WTC11 (cell line): ENCODE data around the gene IL36G. TPM values are rescaled to one million over a fixed set of nuclear protein-coding genes. Genes with fewer than 3 reads are reported as not detected.

ENCODE experiments used
- ATAC-seq: fragments of 200-7000 bp; cut with Tn5 transposase; 2 replicates; pipeline ENCODE4 v1.10.0; 2021; ENCODE audit warnings: mild to moderate bottlenecking, moderate library complexity
- CTCF ChIA-PET: fragments of 300-600 bp; sonication (Branson Sonifier 250); formaldehyde crosslinking; loops from one replicate; lab custom pipeline; 2021; ENCODE audit warnings: antibody characterized with exemption; lab: Charles Lee
- POLR2A ChIA-PET: fragments of 350-600 bp; sonication (Branson Sonifier 250); formaldehyde crosslinking; loops from one replicate; lab custom pipeline; 2021; ENCODE audit warnings: antibody characterized with exemption; lab: Charles Lee
- DNase-seq: peaks from one replicate; pipeline ENCODE4 v3.0.0; 2021; ENCODE audit warnings: low spot score
- H3K27ac Mint-ChIP-seq: 2 replicates; pipeline ENCODE4 v1.8.0; 2021; ENCODE audit warnings: mixed read lengths
- H3K27me3 Mint-ChIP-seq: 2 replicates; pipeline ENCODE4 v1.8.0; 2021; ENCODE audit warnings: low read depth, mild to moderate bottlenecking, moderate library complexity, mixed read lengths
- H3K36me3 Mint-ChIP-seq: 2 replicates; pipeline ENCODE4 v1.8.0; 2021; ENCODE audit warnings: mixed read lengths
- H3K4me1 Mint-ChIP-seq: 2 replicates; pipeline ENCODE4 v1.8.0; 2022; ENCODE audit warnings: mixed read lengths
- H3K4me3 Mint-ChIP-seq: 2 replicates; pipeline ENCODE4 v1.8.0; 2021; ENCODE audit warnings: mild to moderate bottlenecking, moderate library complexity, mixed read lengths
- H3K9me3 Mint-ChIP-seq: 2 replicates; pipeline ENCODE4 v1.8.0; 2021; ENCODE audit warnings: mixed read lengths
- ATF1 ChIP-seq: sonication (generic); formaldehyde crosslinking; IDR thresholded peaks from 2 replicates; pipeline ENCODE4 v1.8.1; 2023; ENCODE audit warnings: mild to moderate bottlenecking, moderate library complexity, missing genetic modification reagents
- JUN ChIP-seq: sonication (generic); formaldehyde crosslinking; IDR thresholded peaks from 2 replicates; pipeline ENCODE4 v1.8.0; 2023; ENCODE audit warnings: mild to moderate bottlenecking, missing genetic modification reagents
- NFATC4 ChIP-seq: fragments of 250-450 bp; sonication (Bioruptor Pico); IDR thresholded peaks from 2 replicates; pipeline ENCODE4 v1.9.0; 2021; ENCODE audit warnings: mild to moderate bottlenecking
- PRRX2 ChIP-seq: fragments of 250-450 bp; sonication (Bioruptor Pico); IDR thresholded peaks from 2 replicates; pipeline ENCODE4 v1.8.0; 2021; ENCODE audit warnings: mild to moderate bottlenecking
- SMAD4 ChIP-seq: sonication (generic); formaldehyde crosslinking; IDR thresholded peaks from 2 replicates; pipeline ENCODE4 v1.8.0; 2022; ENCODE audit warnings: mild to moderate bottlenecking, missing genetic modification reagents
- SP1 ChIP-seq: sonication (generic); formaldehyde crosslinking; conservative IDR thresholded peaks from 2 replicates; pipeline ENCODE4 v1.8.1; 2022; ENCODE audit warnings: missing genetic modification reagents
- TEAD4 ChIP-seq: sonication (generic); formaldehyde crosslinking; IDR thresholded peaks from 2 replicates; pipeline ENCODE4 v1.8.0; 2022; ENCODE audit warnings: mild to moderate bottlenecking, missing genetic modification reagents
- ZNF138 ChIP-seq: sonication (generic); formaldehyde crosslinking; conservative IDR thresholded peaks from 2 replicates; pipeline ENCODE4 v1.8.1; 2022; ENCODE audit warnings: mild to moderate bottlenecking, moderate library complexity, missing genetic modification reagents
- ZNF416 ChIP-seq: fragments of 250-450 bp; sonication (Bioruptor Pico); IDR thresholded peaks from 2 replicates; pipeline ENCODE4 v1.9.0; 2021; ENCODE audit warnings: mild to moderate bottlenecking, inconsistent platforms
- ZNF423 ChIP-seq: fragments of 250-450 bp; sonication (Bioruptor Pico); IDR thresholded peaks from 2 replicates; pipeline ENCODE4 v2.1.2; 2022; ENCODE audit warnings: mild to moderate bottlenecking, moderate library complexity
- ZNF671 ChIP-seq: fragments of 250-450 bp; sonication (Bioruptor Pico); IDR thresholded peaks from 2 replicates; pipeline ENCODE4 v1.8.0; 2021; ENCODE audit warnings: mild to moderate bottlenecking
- total RNA-seq: library from RNA; stranded (reverse); gene quantifications from 3 replicates; pipeline ENCODE4 v1.2.3, GENCODE V29; 2021
- TF ChIP-seq, protein P1 (sequence below): sonication (generic); formaldehyde crosslinking; IDR thresholded peaks from 2 replicates; pipeline ENCODE4 v1.8.1; 2023; ENCODE audit warnings: mild to moderate bottlenecking, missing genetic modification reagents, borderline replicate concordance
- TF ChIP-seq, protein P2 (sequence below): sonication (generic); formaldehyde crosslinking; IDR thresholded peaks from 2 replicates; pipeline ENCODE4 v1.8.0; 2023; ENCODE audit warnings: missing genetic modification reagents, mild to moderate bottlenecking, borderline replicate concordance
- TF ChIP-seq, protein P3 (sequence below): fragments of 250-450 bp; sonication (Bioruptor Pico); IDR thresholded peaks from 2 replicates; pipeline ENCODE4 v1.9.0; 2021; ENCODE audit warnings: moderate library complexity, mild to moderate bottlenecking, inconsistent platforms, borderline replicate concordance
- TF ChIP-seq, protein P4 (sequence below): fragments of 250-450 bp; sonication (Bioruptor Pico); IDR thresholded peaks from 2 replicates; pipeline ENCODE4 v1.9.0; 2021; ENCODE audit warnings: mild to moderate bottlenecking, borderline replicate concordance
- TF ChIP-seq, protein P5 (sequence below): sonication (generic); formaldehyde crosslinking; IDR thresholded peaks from 2 replicates; pipeline ENCODE4 v1.8.1; 2023; ENCODE audit warnings: mild to moderate bottlenecking, missing genetic modification reagents
- TF ChIP-seq, protein P6 (sequence below): sonication (generic); formaldehyde crosslinking; IDR thresholded peaks from 2 replicates; pipeline ENCODE4 v1.8.1; 2022; ENCODE audit warnings: mild to moderate bottlenecking, missing genetic modification reagents, moderate library complexity, borderline replicate concordance

IL36G gene
- total RNA-seq, 1 experiment from 2014 or later = not detected

DNA sequence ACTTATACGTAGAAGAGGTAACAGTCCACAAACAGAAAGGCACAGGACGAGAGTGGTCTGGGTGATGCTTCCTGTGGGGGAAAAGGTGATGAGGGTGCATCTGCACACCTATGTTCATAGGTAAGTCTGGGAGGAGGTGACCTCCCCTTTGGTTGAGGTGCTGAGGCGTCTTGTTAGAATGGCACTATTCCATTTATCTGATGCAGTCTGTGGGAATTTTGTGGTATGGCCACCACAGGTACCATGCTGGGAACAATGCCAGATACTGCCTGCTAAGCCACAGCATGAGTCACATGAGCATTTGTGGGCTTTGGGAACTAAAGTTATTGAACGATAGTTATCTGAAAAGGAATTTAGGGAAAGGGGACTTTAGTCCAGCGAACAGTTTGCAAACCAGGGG lies 38.9 kb upstream of the IL36G start:
- H3K4me3 Mint-ChIP-seq = no peak overlapping the region
- H3K9me3 Mint-ChIP-seq = no peaks in the 10 kb centered on the region
- no peak for DNase-seq
- TF ChIP-seq NFATC4 (CRISPR knock-in tag) = no peak
- TF ChIP-seq ZNF671 = no peak
- TF ChIP-seq TEAD4 (CRISPR knock-in tag) = no peak
- no peak for TF ChIP-seq PRRX2 (CRISPR knock-in tag)
- no peak for TF ChIP-seq JUN (CRISPR knock-in tag)
- TF ChIP-seq, protein P1, sequence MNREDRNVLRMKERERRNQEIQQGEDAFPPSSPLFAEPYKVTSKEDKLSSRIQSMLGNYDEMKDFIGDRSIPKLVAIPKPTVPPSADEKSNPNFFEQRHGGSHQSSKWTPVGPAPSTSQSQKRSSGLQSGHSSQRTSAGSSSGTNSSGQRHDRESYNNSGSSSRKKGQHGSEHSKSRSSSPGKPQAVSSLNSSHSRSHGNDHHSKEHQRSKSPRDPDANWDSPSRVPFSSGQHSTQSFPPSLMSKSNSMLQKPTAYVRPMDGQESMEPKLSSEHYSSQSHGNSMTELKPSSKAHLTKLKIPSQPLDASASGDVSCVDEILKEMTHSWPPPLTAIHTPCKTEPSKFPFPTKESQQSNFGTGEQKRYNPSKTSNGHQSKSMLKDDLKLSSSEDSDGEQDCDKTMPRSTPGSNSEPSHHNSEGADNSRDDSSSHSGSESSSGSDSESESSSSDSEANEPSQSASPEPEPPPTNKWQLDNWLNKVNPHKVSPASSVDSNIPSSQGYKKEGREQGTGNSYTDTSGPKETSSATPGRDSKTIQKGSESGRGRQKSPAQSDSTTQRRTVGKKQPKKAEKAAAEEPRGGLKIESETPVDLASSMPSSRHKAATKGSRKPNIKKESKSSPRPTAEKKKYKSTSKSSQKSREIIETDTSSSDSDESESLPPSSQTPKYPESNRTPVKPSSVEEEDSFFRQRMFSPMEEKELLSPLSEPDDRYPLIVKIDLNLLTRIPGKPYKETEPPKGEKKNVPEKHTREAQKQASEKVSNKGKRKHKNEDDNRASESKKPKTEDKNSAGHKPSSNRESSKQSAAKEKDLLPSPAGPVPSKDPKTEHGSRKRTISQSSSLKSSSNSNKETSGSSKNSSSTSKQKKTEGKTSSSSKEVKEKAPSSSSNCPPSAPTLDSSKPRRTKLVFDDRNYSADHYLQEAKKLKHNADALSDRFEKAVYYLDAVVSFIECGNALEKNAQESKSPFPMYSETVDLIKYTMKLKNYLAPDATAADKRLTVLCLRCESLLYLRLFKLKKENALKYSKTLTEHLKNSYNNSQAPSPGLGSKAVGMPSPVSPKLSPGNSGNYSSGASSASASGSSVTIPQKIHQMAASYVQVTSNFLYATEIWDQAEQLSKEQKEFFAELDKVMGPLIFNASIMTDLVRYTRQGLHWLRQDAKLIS = no peak
- no peak for TF ChIP-seq SMAD4 (CRISPR knock-in tag)
- TF ChIP-seq, protein P2, sequence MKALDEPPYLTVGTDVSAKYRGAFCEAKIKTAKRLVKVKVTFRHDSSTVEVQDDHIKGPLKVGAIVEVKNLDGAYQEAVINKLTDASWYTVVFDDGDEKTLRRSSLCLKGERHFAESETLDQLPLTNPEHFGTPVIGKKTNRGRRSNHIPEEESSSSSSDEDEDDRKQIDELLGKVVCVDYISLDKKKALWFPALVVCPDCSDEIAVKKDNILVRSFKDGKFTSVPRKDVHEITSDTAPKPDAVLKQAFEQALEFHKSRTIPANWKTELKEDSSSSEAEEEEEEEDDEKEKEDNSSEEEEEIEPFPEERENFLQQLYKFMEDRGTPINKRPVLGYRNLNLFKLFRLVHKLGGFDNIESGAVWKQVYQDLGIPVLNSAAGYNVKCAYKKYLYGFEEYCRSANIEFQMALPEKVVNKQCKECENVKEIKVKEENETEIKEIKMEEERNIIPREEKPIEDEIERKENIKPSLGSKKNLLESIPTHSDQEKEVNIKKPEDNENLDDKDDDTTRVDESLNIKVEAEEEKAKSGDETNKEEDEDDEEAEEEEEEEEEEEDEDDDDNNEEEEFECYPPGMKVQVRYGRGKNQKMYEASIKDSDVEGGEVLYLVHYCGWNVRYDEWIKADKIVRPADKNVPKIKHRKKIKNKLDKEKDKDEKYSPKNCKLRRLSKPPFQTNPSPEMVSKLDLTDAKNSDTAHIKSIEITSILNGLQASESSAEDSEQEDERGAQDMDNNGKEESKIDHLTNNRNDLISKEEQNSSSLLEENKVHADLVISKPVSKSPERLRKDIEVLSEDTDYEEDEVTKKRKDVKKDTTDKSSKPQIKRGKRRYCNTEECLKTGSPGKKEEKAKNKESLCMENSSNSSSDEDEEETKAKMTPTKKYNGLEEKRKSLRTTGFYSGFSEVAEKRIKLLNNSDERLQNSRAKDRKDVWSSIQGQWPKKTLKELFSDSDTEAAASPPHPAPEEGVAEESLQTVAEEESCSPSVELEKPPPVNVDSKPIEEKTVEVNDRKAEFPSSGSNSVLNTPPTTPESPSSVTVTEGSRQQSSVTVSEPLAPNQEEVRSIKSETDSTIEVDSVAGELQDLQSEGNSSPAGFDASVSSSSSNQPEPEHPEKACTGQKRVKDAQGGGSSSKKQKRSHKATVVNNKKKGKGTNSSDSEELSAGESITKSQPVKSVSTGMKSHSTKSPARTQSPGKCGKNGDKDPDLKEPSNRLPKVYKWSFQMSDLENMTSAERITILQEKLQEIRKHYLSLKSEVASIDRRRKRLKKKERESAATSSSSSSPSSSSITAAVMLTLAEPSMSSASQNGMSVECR (CRISPR knock-in tag) = no peak
- TF ChIP-seq, protein P3, sequence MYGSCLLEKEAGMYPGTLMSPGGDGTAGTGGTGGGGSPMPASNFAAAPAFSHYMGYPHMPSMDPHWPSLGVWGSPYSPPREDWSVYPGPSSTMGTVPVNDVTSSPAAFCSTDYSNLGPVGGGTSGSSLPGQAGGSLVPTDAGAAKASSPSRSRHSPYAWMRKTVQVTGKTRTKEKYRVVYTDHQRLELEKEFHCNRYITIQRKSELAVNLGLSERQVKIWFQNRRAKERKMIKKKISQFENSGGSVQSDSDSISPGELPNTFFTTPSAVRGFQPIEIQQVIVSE (CRISPR knock-in tag) = no peak
- TF ChIP-seq ATF1 (CRISPR knock-in tag) = no peak
- no peak for TF ChIP-seq ZNF416 (CRISPR knock-in tag)
- TF ChIP-seq, protein P4, sequence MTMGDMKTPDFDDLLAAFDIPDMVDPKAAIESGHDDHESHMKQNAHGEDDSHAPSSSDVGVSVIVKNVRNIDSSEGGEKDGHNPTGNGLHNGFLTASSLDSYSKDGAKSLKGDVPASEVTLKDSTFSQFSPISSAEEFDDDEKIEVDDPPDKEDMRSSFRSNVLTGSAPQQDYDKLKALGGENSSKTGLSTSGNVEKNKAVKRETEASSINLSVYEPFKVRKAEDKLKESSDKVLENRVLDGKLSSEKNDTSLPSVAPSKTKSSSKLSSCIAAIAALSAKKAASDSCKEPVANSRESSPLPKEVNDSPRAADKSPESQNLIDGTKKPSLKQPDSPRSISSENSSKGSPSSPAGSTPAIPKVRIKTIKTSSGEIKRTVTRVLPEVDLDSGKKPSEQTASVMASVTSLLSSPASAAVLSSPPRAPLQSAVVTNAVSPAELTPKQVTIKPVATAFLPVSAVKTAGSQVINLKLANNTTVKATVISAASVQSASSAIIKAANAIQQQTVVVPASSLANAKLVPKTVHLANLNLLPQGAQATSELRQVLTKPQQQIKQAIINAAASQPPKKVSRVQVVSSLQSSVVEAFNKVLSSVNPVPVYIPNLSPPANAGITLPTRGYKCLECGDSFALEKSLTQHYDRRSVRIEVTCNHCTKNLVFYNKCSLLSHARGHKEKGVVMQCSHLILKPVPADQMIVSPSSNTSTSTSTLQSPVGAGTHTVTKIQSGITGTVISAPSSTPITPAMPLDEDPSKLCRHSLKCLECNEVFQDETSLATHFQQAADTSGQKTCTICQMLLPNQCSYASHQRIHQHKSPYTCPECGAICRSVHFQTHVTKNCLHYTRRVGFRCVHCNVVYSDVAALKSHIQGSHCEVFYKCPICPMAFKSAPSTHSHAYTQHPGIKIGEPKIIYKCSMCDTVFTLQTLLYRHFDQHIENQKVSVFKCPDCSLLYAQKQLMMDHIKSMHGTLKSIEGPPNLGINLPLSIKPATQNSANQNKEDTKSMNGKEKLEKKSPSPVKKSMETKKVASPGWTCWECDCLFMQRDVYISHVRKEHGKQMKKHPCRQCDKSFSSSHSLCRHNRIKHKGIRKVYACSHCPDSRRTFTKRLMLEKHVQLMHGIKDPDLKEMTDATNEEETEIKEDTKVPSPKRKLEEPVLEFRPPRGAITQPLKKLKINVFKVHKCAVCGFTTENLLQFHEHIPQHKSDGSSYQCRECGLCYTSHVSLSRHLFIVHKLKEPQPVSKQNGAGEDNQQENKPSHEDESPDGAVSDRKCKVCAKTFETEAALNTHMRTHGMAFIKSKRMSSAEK (CRISPR knock-in tag) = no peak
- no peak for TF ChIP-seq SP1
- TF ChIP-seq, protein P5, sequence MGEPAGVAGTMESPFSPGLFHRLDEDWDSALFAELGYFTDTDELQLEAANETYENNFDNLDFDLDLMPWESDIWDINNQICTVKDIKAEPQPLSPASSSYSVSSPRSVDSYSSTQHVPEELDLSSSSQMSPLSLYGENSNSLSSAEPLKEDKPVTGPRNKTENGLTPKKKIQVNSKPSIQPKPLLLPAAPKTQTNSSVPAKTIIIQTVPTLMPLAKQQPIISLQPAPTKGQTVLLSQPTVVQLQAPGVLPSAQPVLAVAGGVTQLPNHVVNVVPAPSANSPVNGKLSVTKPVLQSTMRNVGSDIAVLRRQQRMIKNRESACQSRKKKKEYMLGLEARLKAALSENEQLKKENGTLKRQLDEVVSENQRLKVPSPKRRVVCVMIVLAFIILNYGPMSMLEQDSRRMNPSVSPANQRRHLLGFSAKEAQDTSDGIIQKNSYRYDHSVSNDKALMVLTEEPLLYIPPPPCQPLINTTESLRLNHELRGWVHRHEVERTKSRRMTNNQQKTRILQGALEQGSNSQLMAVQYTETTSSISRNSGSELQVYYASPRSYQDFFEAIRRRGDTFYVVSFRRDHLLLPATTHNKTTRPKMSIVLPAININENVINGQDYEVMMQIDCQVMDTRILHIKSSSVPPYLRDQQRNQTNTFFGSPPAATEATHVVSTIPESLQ (CRISPR knock-in tag) = no peak
- no peak for TF ChIP-seq ZNF423 (CRISPR knock-in tag)
- TF ChIP-seq, protein P6, sequence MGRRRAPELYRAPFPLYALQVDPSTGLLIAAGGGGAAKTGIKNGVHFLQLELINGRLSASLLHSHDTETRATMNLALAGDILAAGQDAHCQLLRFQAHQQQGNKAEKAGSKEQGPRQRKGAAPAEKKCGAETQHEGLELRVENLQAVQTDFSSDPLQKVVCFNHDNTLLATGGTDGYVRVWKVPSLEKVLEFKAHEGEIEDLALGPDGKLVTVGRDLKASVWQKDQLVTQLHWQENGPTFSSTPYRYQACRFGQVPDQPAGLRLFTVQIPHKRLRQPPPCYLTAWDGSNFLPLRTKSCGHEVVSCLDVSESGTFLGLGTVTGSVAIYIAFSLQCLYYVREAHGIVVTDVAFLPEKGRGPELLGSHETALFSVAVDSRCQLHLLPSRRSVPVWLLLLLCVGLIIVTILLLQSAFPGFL (CRISPR knock-in tag) = no peak
- TF ChIP-seq ZNF138 (CRISPR knock-in tag) = no peak
- no peaks in the 10 kb centered on the region for H3K36me3 Mint-ChIP-seq
- H3K27me3 Mint-ChIP-seq = peaks cover 38% of the 10 kb centered on the region
- H3K27ac Mint-ChIP-seq = no peak overlapping the region
- ATAC-seq = no peak
- CTCF ChIA-PET = interaction anchor here (1.1 kb wide), 1 partner anchor 213 kb away, joined by 3 read pairs; no protein-coding TSS in a partner anchor
- POLR2A ChIA-PET = no interaction called here
- no peaks in the 10 kb centered on the region for H3K4me1 Mint-ChIP-seq
